ENCODE data around the gene LHX3. TPM values are rescaled to one million over a fixed set of nuclear protein-coding genes. Genes with fewer than 3 reads are reported as not detected.

Gene LHX3
- total RNA-seq, 5 donors from 2014 or later (not counting 1 experiment from before 2014, with no cell fraction given), result 0.13 to 0.42 TPM; not detected in 3

DNA sequence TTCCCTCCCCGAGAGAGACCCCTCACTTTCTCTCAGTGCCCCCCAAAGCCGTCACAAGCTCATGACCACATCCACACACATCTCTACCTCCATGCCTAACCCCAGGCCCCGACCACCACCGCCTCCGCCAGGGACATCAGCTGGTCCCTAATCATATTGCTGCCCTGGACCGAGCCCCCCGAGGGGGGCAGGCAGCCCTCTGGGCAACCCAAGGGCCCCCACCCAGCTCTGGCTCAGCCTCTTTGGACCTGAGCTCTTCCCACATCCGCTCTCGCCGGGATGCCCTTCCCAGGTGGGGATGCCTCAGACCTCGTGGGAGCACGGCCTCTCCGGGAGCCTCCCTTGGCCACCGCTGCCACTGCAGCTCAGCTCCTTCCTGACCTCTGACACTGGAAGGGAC lies 18.5 kb downstream of the LHX3 start:
- POLR2A ChIA-PET, result no interaction called here
- H3K36me3 ChIP-seq (ENCODE audit: control insufficient read depth in 2 of 2, extremely low read depth in 1 of 2, insufficient read depth in 1 of 2, low read length in 1 of 2), result no peaks in the 10 kb centered on the region
- Mint-ChIP-seq H3K9me3 (no peaks in the 10 kb centered on the region), H3K36me3 (no peaks in the 10 kb centered on the region), H3K27me3 (peaks cover 20 to 49% of the 10 kb centered on the region in 2 donors), H3K4me3 (no peak overlapping the region), H3K27ac (no peak overlapping the region), H3K4me1 (no peaks in the 10 kb centered on the region)
- CTCF ChIA-PET, result no interaction called here
- no peaks in the 10 kb centered on the region for H3K4me1 ChIP-seq (ENCODE audit: control insufficient read depth in 1 of 2, extremely low read depth in 1 of 2, insufficient read depth in 2 of 2, low read length in 2 of 2)
- H3K4me3 ChIP-seq (ENCODE audit: control insufficient read depth in 1 of 2, extremely low read depth in 1 of 2, low read length in 1 of 2), result no peak overlapping the region
- no peak overlapping the region for H3K27ac ChIP-seq (ENCODE audit: low read length)
- ATAC-seq (replicated peaks in 1 of 4), result no peak
- WGBS (ENCODE audit: insufficient coverage), result 67% methylated on average over 14 of the region's 14 CpGs
- no peaks in the 10 kb centered on the region for H3K9me3 ChIP-seq
- H3K27me3 ChIP-seq (replicated peaks in 1 of 2; ENCODE audit: control insufficient read depth in 2 of 2, extremely low read depth in 1 of 2, insufficient read depth in 2 of 2, low read length in 1 of 2), result peaks cover 3 to 83% of the 10 kb centered on the region in 2 experiments
- DNase-seq, result no peak

DNA sequence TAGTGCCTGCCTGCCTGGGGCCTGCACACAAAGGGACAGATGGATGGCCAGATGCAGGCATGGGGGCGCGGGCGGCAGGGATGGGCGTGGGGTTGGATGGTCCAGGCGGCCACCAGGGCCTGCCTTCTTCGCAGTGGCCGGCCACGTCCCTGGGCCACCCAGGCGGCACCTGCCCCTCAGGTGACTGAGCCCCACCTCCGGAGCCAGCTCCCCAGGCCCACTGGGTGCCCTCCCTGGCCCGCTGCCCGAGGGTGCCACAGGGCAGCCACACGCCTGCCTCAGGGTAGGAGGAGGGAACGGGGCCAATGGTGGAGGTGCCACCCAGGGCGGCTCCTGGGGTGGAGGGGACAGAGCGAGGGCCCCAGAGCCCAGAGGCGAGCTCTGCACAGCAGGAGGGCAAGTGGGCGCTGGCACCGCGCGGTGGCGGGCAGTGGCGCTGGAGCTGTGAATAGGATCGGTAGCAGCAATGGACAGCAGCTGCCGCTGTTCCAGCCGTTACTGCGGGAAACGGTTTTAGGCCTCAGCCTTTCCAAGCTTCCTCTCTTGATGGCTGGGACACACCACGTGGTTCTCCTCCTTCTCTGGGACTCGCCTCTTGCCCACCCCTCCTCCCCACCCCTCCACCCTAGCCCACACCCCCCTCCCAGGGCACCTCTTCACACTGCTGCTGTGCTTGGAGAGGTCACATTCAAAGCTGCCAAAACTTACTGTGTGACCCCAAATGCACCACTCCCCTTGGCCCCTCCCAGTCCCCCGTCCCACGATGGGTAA lies 19.1 kb downstream of the LHX3 start:
- ChIA-PET POLR2A (no interaction called here), CTCF (no interaction called here)
- Histone ChIP-seq H3K4me1 (ENCODE audit: control insufficient read depth in 1 of 2, extremely low read depth in 1 of 2, insufficient read depth in 2 of 2, low read length in 2 of 2) (no peaks in the 10 kb centered on the region), H3K4me3 (ENCODE audit: control insufficient read depth in 1 of 2, extremely low read depth in 1 of 2, low read length in 1 of 2) (no peak overlapping the region), H3K9me3 (no peaks in the 10 kb centered on the region), H3K27me3 (replicated peaks in 1 of 2; ENCODE audit: control insufficient read depth in 2 of 2, extremely low read depth in 1 of 2, insufficient read depth in 2 of 2, low read length in 1 of 2) (peaks cover 3 to 77% of the 10 kb centered on the region in 2 experiments), H3K36me3 (ENCODE audit: control insufficient read depth in 2 of 2, extremely low read depth in 1 of 2, insufficient read depth in 1 of 2, low read length in 1 of 2) (no peaks in the 10 kb centered on the region), H3K27ac (ENCODE audit: low read length) (no peak overlapping the region)
- WGBS (ENCODE audit: insufficient coverage), result 74% methylated on average over 24 of the region's 32 CpGs
- no peaks in the 10 kb centered on the region for H3K4me1 Mint-ChIP-seq
- no peaks in the 10 kb centered on the region for H3K9me3 Mint-ChIP-seq
- no peaks in the 10 kb centered on the region for H3K36me3 Mint-ChIP-seq
- no peak for ATAC-seq (replicated peaks in 1 of 4)
- H3K4me3 Mint-ChIP-seq, result no peak overlapping the region
- DNase-seq, result no peak
- H3K27ac Mint-ChIP-seq, result no peak overlapping the region
- H3K27me3 Mint-ChIP-seq, result peaks cover 15 to 46% of the 10 kb centered on the region in 2 donors

DNA sequence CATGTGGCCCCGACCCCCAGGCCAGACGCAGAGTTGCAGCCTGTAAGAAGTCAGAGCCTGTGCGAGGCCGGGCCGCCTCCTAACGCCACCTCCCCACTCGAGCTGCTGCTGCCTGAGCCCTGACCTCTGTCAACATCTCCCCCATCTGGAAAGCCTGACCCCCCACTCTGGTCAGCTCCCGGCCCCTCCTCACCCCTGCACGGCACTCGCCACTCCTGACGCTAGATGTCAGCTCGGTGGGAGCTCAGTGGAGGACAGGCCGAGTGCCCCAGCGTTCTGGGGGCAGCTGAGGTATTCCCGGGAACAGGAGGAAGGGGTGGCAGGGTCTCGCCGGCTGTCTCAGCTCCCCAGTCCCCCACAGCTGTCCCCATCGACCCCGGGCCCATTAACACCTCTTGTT lies 19.9 kb downstream of the LHX3 start:
- no peak overlapping the region for H3K4me3 Mint-ChIP-seq
- no peak for DNase-seq
- Histone ChIP-seq H3K36me3 (ENCODE audit: control insufficient read depth in 2 of 2, extremely low read depth in 1 of 2, insufficient read depth in 1 of 2, low read length in 1 of 2) (no peaks in the 10 kb centered on the region), H3K27me3 (replicated peaks in 1 of 2; ENCODE audit: control insufficient read depth in 2 of 2, extremely low read depth in 1 of 2, insufficient read depth in 2 of 2, low read length in 1 of 2) (peaks cover 0 to 75% of the 10 kb centered on the region in 2 experiments), H3K27ac (ENCODE audit: low read length) (no peak overlapping the region), H3K4me1 (ENCODE audit: control insufficient read depth in 1 of 2, extremely low read depth in 1 of 2, insufficient read depth in 2 of 2, low read length in 2 of 2) (no peaks in the 10 kb centered on the region), H3K4me3 (ENCODE audit: control insufficient read depth in 1 of 2, extremely low read depth in 1 of 2, low read length in 1 of 2) (no peak overlapping the region), H3K9me3 (no peaks in the 10 kb centered on the region)
- CTCF ChIA-PET, result no interaction called here
- H3K9me3 Mint-ChIP-seq, result no peaks in the 10 kb centered on the region
- WGBS (ENCODE audit: insufficient coverage), result 53% methylated on average over 16 of the region's 19 CpGs
- no peak overlapping the region for H3K27ac Mint-ChIP-seq
- POLR2A ChIA-PET, result no interaction called here
- H3K4me1 Mint-ChIP-seq, result no peaks in the 10 kb centered on the region
- H3K36me3 Mint-ChIP-seq, result no peaks in the 10 kb centered on the region
- peaks cover 15 to 42% of the 10 kb centered on the region in 2 donors for H3K27me3 Mint-ChIP-seq
- ATAC-seq (replicated peaks in 1 of 4), result no peak

DNA sequence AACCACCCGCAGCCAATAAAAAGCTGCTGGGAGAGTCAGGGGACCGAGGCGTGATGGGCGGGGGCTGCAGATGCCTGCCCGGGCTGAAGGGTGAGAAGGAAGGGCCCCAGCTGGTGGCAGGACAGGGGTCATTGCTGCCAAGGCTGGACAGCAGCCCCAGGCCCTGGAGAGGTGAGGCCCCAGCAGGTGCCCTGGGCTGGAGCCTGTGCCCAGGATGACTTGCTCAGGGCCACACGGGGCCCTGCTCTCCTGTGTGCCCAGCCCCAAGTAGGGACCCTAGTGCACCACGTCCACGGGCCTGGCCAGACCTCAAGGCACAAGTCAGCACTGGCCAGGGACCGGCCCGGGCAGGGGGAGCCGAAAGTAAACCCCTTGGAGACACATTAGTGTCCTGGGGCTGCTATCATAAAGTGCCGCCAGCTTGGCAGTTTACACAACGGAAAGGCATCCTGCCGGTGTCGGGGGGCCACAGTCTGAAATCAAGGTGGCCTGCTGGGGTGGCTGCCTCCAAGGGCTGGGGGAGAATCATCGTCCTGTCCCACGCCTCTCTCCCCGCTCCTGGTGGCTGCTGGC lies 22.0 kb downstream of the LHX3 start:
- POLR2A ChIA-PET, result no interaction called here

DNA sequence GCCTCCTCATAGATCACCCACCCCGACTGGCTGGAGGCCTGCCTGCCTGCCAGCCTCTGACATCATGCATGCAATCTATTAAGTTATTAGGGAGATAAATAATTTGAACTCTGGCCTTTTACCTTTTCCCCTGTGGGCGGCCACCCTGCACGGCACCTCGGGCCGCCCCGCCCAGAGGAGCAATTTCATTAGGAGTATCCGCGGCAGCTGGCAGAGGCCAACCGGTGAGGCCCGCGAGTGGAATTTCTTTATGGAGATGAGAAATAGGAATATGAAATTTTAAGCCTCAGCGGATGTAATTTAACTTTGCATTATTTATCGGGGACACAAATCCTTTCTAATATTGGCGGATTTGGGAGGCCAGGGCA lies 22.5 kb downstream of the LHX3 start:
- H3K9me3 Mint-ChIP-seq, result no peaks in the 10 kb centered on the region
- H3K27ac Mint-ChIP-seq, result no peak overlapping the region
- POLR2A ChIA-PET, result no interaction called here
- ATAC-seq (replicated peaks in 1 of 4) (no peak), DNase-seq (no peak)
- no peak overlapping the region for H3K4me3 Mint-ChIP-seq
- no peaks in the 10 kb centered on the region for H3K4me1 ChIP-seq (ENCODE audit: control insufficient read depth in 1 of 2, extremely low read depth in 1 of 2, insufficient read depth in 2 of 2, low read length in 2 of 2)
- H3K27me3 ChIP-seq (replicated peaks in 1 of 2; ENCODE audit: control insufficient read depth in 2 of 2, extremely low read depth in 1 of 2, insufficient read depth in 2 of 2, low read length in 1 of 2), result peaks cover 2 to 68% of the 10 kb centered on the region in 2 experiments
- H3K4me3 ChIP-seq (ENCODE audit: control insufficient read depth in 1 of 2, extremely low read depth in 1 of 2, low read length in 1 of 2), result no peak overlapping the region
- CTCF ChIA-PET, result no interaction called here
- H3K27ac ChIP-seq (ENCODE audit: low read length), result no peak overlapping the region
- H3K36me3 ChIP-seq (ENCODE audit: control insufficient read depth in 2 of 2, extremely low read depth in 1 of 2, insufficient read depth in 1 of 2, low read length in 1 of 2), result no peaks in the 10 kb centered on the region
- H3K36me3 Mint-ChIP-seq, result no peaks in the 10 kb centered on the region
- peaks cover 9 to 34% of the 10 kb centered on the region in 2 donors for H3K27me3 Mint-ChIP-seq
- H3K4me1 Mint-ChIP-seq, result no peaks in the 10 kb centered on the region
- H3K9me3 ChIP-seq, result no peaks in the 10 kb centered on the region
- WGBS (ENCODE audit: insufficient coverage), result 88% methylated on average over 10 of the region's 14 CpGs

More for the DNA sequence above, 22.0 kb downstream of the LHX3 start:
- no peaks in the 10 kb centered on the region for H3K9me3 ChIP-seq
- no peaks in the 10 kb centered on the region for H3K9me3 Mint-ChIP-seq
- no peak overlapping the region for H3K4me3 Mint-ChIP-seq
- H3K27ac Mint-ChIP-seq, result no peak overlapping the region
- no peaks in the 10 kb centered on the region for H3K4me1 ChIP-seq (ENCODE audit: control insufficient read depth in 1 of 2, extremely low read depth in 1 of 2, insufficient read depth in 2 of 2, low read length in 2 of 2)
- no peak overlapping the region for H3K4me3 ChIP-seq (ENCODE audit: control insufficient read depth in 1 of 2, extremely low read depth in 1 of 2, low read length in 1 of 2)
- ATAC-seq (replicated peaks in 1 of 4) (no peak), DNase-seq (no peak)
- peaks cover 14 to 40% of the 10 kb centered on the region in 2 donors for H3K27me3 Mint-ChIP-seq
- no peaks in the 10 kb centered on the region for H3K36me3 ChIP-seq (ENCODE audit: control insufficient read depth in 2 of 2, extremely low read depth in 1 of 2, insufficient read depth in 1 of 2, low read length in 1 of 2)
- no peaks in the 10 kb centered on the region for H3K4me1 Mint-ChIP-seq
- no peaks in the 10 kb centered on the region for H3K36me3 Mint-ChIP-seq
- peaks cover 2 to 73% of the 10 kb centered on the region in 2 experiments for H3K27me3 ChIP-seq (replicated peaks in 1 of 2; ENCODE audit: control insufficient read depth in 2 of 2, extremely low read depth in 1 of 2, insufficient read depth in 2 of 2, low read length in 1 of 2)
- CTCF ChIA-PET, result no interaction called here
- 92% methylated on average over 15 of the region's 18 CpGs for WGBS (ENCODE audit: insufficient coverage)
- no peak overlapping the region for H3K27ac ChIP-seq (ENCODE audit: low read length)

DNA sequence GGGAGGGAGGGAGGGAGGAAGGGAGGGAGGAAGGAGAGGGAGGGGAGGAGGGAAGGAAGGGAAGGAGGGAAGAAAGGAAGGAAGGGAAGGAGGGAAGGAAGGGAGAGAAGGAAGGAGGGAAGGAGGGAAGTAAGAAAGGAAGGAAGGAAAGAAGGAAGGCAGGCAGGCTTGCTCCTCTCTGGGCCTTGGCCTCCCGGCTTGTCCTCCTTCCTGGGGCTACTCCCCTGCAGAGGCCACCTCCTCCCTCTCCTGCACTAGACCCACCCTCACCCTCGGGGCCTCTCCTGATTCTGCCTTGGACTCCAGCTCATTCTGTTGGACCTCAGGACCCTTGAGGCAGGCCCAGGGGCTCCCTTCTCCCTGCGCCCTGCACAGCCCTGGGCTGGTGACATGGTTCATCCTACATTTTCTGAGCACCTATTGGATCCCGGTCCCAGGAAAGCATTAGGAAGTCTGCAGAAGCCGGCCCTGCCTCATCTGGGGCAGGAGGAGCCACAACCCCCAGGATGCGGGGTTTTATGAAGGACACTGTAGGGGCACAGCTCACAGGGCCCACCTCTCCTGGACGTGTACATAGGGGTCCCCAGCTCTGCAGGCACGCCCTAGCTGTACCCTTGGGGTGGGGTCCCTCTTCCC lies 23.0 kb downstream of the LHX3 start:
- H3K27ac ChIP-seq (ENCODE audit: low read length), result no peak overlapping the region
- Mint-ChIP-seq H3K9me3 (no peaks in the 10 kb centered on the region), H3K27me3 (peaks cover 6 to 30% of the 10 kb centered on the region in 2 donors), H3K36me3 (no peaks in the 10 kb centered on the region), H3K27ac (no peak overlapping the region), H3K4me3 (no peak overlapping the region), H3K4me1 (no peaks in the 10 kb centered on the region)
- ChIA-PET POLR2A (no interaction called here), CTCF (no interaction called here)
- peaks cover 2 to 65% of the 10 kb centered on the region in 2 experiments for H3K27me3 ChIP-seq (replicated peaks in 1 of 2; ENCODE audit: control insufficient read depth in 2 of 2, extremely low read depth in 1 of 2, insufficient read depth in 2 of 2, low read length in 1 of 2)
- no peak overlapping the region for H3K4me3 ChIP-seq (ENCODE audit: control insufficient read depth in 1 of 2, extremely low read depth in 1 of 2, low read length in 1 of 2)
- DNase-seq (no peak), ATAC-seq (replicated peaks in 1 of 4) (no peak)
- H3K36me3 ChIP-seq (ENCODE audit: control insufficient read depth in 2 of 2, extremely low read depth in 1 of 2, insufficient read depth in 1 of 2, low read length in 1 of 2), result no peaks in the 10 kb centered on the region
- no peaks in the 10 kb centered on the region for H3K9me3 ChIP-seq
- no peaks in the 10 kb centered on the region for H3K4me1 ChIP-seq (ENCODE audit: control insufficient read depth in 1 of 2, extremely low read depth in 1 of 2, insufficient read depth in 2 of 2, low read length in 2 of 2)
- 66% methylated on average over 8 of the region's 8 CpGs for WGBS (ENCODE audit: insufficient coverage)

Data from T-cell (primary cell).